GM23338 (cell line): Measurements from ENCODE around the gene FOXRED1.

Source experiments
- POLR2AphosphoS5 ChIP-seq: IDR thresholded peaks from 2 replicates; pipeline ENCODE4 v1.6.1; 2016; ENCODE audit warnings: antibody characterized with exemption, low read depth
- REST ChIP-seq: IDR thresholded peaks from one replicate; pipeline ENCODE4 v1.6.1; 2018; ENCODE audit warnings: antibody characterized with exemption; ENCODE audit not compliant: unreplicated experiment
- TF ChIP-seq, protein P1 (sequence below), 2 experiments: fragments of 200-600 bp in 1 of 2; sonication (generic) in 1 of 2; conservative IDR thresholded peaks; 2 replicates each; pipeline versions ENCODE4 v1.5.1 to v1.6.1; 2016 to 2017; ENCODE audit warnings: antibody characterized with exemption in 2 of 2, low read depth in 2 of 2, mild to moderate bottlenecking in 2 of 2, moderate library complexity in 1 of 2

- no peak for TF ChIP-seq POLR2AphosphoS5
- TF ChIP-seq, protein P1, sequence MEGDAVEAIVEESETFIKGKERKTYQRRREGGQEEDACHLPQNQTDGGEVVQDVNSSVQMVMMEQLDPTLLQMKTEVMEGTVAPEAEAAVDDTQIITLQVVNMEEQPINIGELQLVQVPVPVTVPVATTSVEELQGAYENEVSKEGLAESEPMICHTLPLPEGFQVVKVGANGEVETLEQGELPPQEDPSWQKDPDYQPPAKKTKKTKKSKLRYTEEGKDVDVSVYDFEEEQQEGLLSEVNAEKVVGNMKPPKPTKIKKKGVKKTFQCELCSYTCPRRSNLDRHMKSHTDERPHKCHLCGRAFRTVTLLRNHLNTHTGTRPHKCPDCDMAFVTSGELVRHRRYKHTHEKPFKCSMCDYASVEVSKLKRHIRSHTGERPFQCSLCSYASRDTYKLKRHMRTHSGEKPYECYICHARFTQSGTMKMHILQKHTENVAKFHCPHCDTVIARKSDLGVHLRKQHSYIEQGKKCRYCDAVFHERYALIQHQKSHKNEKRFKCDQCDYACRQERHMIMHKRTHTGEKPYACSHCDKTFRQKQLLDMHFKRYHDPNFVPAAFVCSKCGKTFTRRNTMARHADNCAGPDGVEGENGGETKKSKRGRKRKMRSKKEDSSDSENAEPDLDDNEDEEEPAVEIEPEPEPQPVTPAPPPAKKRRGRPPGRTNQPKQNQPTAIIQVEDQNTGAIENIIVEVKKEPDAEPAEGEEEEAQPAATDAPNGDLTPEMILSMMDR (conservative IDR thresholded peaks at IDR 0.05; ENCODE audit: low read depth in 2 of 2) = no peak
- no peak for TF ChIP-seq REST
Observed at GRCh38 chr11:126226334-126227084, 42.4 kb upstream of the FOXRED1 start.
